ENCODE data around the gene IMPACT.
A peak's percentile ranks its signal among the peaks of the same experiment; 100 is the strongest.

The IMPACT gene

DNA sequence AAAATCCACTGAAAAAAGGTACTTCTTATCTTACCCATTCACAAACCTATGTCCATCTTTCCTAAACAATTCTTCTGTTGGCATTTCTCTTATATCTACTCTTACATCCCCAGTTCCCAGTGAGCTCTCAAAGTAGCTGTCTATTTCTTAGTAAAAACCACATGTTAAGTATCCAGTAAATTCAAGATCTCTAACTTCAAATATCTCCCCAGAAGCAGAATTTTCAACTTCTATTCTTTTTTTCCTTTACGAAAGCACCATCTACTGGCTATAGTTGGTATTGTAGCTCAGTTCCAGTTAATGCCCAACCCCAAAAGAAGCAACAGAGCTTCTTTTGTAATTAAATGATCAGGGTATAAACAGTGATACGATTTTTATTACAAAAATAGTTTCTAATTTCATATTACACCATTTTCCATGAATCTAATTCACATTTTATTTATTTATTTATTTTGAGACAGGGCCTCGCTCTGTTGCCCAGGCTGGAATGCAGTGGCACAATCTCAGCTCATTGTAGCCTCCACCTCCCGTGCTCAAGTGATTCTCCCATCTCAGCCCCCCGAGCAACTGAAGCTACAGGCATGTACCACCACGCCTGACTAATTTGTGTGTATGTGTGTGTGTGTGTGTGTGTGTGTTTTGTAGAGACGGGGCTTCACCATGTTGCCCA is 62.5 kb downstream of the IMPACT start:
- TF ChIP-seq ZFX (IDR thresholded peaks at IDR 0.05; ENCODE audit: borderline replicate concordance), result no peak
- TF ChIP-seq, protein P1, sequence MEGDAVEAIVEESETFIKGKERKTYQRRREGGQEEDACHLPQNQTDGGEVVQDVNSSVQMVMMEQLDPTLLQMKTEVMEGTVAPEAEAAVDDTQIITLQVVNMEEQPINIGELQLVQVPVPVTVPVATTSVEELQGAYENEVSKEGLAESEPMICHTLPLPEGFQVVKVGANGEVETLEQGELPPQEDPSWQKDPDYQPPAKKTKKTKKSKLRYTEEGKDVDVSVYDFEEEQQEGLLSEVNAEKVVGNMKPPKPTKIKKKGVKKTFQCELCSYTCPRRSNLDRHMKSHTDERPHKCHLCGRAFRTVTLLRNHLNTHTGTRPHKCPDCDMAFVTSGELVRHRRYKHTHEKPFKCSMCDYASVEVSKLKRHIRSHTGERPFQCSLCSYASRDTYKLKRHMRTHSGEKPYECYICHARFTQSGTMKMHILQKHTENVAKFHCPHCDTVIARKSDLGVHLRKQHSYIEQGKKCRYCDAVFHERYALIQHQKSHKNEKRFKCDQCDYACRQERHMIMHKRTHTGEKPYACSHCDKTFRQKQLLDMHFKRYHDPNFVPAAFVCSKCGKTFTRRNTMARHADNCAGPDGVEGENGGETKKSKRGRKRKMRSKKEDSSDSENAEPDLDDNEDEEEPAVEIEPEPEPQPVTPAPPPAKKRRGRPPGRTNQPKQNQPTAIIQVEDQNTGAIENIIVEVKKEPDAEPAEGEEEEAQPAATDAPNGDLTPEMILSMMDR (IDR thresholded peaks at IDR 0.05), result peak; percentile 84
- no peak overlapping the region for H3K27ac ChIP-seq

DNA sequence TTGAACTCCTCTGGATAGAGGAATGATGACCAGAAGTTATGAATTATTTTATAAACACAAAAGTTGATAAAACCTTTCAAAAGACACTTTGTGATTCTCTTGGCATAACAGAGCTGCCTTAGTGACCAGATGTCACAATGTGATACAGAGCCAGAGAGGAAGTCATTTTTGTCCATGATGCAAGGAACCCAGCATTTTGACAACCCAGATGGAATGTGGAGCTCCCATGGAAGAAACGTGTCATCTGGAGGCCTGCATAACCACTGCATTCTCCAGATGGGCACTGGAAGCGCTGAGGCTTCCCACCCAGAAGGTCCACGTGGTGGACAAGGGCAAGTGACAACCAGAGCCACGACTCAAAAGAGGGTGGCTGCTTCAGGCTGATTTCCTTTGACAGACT is 64.1 kb downstream of the IMPACT start:
- H3K27ac ChIP-seq, result no peak overlapping the region
- TF ChIP-seq, protein P1 (IDR thresholded peaks at IDR 0.05), result no peak

DNA sequence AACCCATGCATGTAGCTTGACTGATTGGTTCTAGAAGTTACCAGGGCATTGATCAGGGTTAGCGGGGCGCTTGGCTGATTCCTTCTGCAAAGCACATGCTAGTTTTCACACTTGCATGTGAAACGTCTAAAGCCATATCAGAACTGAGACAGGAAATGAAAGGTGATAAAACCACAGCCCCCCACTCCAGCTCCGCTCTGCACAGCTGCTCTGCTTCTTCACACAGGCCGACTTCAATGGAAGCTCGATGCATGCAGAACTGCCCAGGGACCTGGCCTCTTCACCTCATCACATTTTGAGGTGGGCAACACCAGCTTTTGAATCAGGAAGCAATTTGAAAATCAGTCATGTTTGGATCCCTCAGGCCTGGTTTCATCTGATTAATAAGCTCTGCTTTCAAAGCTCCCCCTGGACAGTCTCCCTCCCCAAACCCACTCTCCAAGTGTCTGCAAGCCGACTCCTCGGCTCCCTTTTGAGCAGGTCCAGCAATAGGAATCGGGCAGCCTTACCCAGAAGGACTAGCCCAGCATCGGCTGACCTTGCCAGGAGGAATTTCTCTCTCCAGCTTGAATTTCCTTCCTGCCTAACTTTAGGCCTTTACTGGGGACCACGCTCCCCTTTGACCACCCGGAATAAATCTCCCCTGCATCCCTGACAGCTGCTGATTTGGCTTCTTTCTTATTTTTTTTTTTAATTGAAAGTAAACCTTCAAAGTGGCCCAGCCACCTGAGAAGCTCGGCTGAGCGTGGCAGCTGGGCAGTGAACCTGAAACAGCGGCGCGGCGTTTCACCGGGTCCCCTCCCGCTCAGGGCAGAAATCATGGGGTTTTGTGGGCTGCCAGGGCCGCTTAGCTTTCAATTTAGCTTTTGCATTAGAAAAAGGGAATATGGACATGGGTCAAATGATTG is 65.7 kb downstream of the IMPACT start:
- H3K27ac ChIP-seq, result no peak overlapping the region
- TF ChIP-seq ZFX (IDR thresholded peaks at IDR 0.05; ENCODE audit: borderline replicate concordance), result no peak
- TF ChIP-seq, protein P1 (IDR thresholded peaks at IDR 0.05), result no peak

DNA sequence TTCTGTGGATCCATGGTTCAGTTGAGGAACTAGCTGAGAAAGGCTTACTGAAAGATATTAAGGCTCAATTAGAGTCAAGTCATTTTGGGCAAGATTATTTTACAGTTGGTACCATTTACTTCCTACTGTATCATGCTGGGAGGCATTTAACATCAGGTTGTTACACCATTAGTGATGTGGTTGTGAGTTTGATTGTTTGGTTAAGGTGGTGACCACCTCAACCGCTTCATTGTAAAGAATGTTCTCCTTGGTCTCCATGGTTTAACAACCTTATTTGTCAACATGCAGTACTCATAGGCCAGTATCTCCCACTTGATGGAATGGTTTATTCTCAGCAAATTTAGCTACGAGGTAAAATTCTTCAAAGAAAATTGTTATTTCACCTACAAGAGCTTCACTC is 68.1 kb downstream of the IMPACT start:
- no peak overlapping the region for H3K27ac ChIP-seq
- TF ChIP-seq ZFX (IDR thresholded peaks at IDR 0.05; ENCODE audit: borderline replicate concordance), result no peak
- TF ChIP-seq, protein P1 (IDR thresholded peaks at IDR 0.05), result no peak

DNA sequence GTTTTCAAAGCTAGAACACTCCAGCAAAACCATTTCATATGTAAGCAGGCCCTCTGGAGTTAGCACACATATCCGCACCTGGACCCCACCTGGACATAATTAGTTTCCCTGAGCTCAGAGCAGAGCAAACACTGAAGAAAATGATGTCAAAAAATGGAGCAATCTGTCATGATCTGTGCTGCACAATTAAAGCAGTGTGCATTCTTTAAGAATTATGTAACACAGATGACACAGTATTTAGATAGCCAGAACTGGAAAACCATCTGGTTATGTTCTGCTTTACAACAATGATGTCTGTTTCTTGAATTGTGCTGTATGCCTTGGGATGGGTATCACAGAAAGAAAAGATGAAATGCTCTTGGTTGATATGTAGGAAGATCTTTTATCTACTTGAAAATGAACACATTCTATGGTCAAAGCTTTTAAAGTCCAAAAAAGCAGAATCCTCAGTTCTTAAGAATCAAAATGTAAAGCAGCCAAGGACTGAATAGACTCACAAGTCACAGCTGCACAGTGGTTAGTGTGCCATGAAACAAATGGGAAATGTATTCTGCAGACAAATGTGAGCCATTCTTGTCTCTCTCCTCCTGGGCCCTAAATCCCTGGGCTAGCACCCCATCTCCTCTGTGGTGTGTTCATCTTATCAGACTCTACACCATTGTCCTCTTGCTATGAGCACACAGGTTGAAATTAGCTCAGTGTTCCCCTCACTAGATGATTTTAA is 70.7 kb downstream of the IMPACT start:
- no peak for TF ChIP-seq ZFX (IDR thresholded peaks at IDR 0.05; ENCODE audit: borderline replicate concordance)
- TF ChIP-seq, protein P1 (IDR thresholded peaks at IDR 0.05), result no peak

DNA sequence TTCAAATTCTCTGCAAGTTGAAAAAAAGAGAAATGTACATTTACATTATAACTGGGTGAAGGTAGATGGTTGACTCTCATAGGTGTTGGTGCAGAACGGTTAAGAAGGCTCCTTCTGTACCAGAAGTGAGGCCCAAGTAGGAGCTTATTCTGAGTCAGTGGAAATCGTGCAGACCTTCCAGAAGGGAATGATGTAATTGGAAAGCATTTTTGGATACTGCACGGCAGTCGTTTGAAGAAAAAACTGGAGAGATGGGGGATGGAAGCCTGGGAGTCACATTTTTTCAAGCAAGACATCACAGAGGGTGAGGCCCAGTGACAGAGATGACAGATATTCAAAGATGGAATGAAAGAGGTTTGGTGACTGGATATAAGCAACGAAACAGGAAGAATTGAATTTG is 73.3 kb downstream of the IMPACT start:
- TF ChIP-seq, protein P1 (IDR thresholded peaks at IDR 0.05), result no peak
- TF ChIP-seq ZFX (IDR thresholded peaks at IDR 0.05; ENCODE audit: borderline replicate concordance), result no peak
- no peak overlapping the region for H3K27ac ChIP-seq

More for the DNA sequence above, 70.7 kb downstream of the IMPACT start:
- H3K27ac ChIP-seq, result no peak overlapping the region

All from 22Rv1 (cell line).